PFSK-1 (cell line): ENCODE measurements around the gene KIAA1549. TPM values are rescaled to one million over a fixed set of nuclear protein-coding genes. Genes with fewer than 3 reads are reported as not detected.

Experiments used
- FOXP2 ChIP-seq: optimal IDR thresholded peaks from 2 replicates; pipeline ENCODE3; 2011; ENCODE audit warnings: borderline replicate concordance, control low read depth, inconsistent platforms; ENCODE audit not compliant: insufficient read depth; ENCODE audit errors: extremely low read length, extremely low read depth
- POLR2AphosphoS5 ChIP-seq: IDR thresholded peaks from 2 replicates; pipeline ENCODE4 v1.6.1; 2012; ENCODE audit warnings: low read depth, mild to moderate bottlenecking, control low read depth, low read length, moderate library complexity
- SIN3A ChIP-seq: IDR thresholded peaks from 2 replicates; pipeline ENCODE4 v1.6.1; 2012; ENCODE audit warnings: mild to moderate bottlenecking, low read length, moderate library complexity, borderline replicate concordance; ENCODE audit not compliant: insufficient read depth
- TAF1 ChIP-seq: IDR thresholded peaks from 2 replicates; pipeline ENCODE4 v1.6.1; 2012; ENCODE audit warnings: low read length, control low read depth, borderline replicate concordance; ENCODE audit not compliant: insufficient read depth
- polyA plus RNA-seq: library from polyadenylated mRNA; unstranded; fragments of >200 nt; gene quantifications from one replicate; pipeline ENCODE4 v1.2.1, GENCODE V29; 2012; ENCODE audit warnings: low read depth, missing spikeins; ENCODE audit not compliant: insufficient read length
- TF ChIP-seq, protein P1 (sequence below), 2 experiments: IDR thresholded peaks; 2 replicates each; pipeline versions ENCODE4 v1.6.1 to v1.8.0; 2011 to 2012; ENCODE audit warnings: low read depth in 2 of 2, low read length in 2 of 2, control low read depth in 1 of 2, inconsistent platforms in 1 of 2, mild to moderate bottlenecking in 1 of 2, moderate library complexity in 1 of 2; ENCODE audit not compliant: insufficient read depth in 1 of 2

The KIAA1549 gene
- 16.7 TPM for polyA plus RNA-seq

DNA sequence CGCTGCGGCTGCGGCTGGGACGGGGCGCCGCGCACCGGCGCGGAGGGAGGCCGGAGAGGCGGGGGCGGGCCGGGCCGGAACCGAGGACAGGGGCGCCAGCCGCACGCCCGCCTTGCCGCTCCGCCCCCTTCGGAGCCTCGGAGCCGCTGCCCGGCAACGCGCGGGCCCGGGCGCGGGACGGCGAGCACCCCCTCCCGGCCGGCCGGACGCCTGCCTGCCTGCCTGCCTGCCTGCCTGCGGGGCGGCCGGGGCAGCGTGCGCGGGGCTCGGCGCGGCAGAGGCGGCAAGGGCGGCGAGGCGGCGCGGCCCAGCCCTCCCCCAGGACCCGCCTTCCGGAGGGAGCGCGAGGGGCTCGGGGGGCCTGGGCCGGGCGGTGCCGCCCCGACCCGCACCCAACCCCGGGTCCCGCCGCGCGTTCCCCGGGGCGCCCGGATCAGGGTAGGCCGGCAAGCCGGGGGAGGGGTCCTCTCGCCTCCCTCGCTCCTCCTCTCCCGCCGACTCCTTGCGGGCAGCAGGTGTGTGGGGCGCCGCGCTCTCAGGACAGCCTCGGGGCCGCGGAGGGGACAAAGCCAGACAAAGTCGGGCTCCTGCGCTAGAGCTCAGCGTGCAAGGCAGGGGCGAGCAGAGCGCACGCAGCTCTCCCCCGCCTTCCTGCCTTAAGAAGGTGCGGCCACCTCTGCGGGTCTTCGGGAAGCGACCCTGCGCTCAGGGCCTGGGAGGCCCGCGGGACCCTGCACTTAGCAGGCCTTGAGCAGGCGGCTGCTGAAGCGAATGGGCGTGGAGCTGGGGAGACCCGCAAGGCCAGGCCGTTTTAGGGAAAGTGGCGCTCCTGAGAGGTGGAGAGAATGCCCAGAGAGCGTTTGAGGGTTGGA, at the start of gene KIAA1549:
Gene KIAA1549 (minus strand): TSS at position 58 of the 872 bp plus-strand sequence. CDS start 120 bp downstream, outside the sequence.
- no peak for TF ChIP-seq TAF1
- TF ChIP-seq SIN3A, result no peak
- TF ChIP-seq FOXP2, result peak; percentile 13
- TF ChIP-seq, protein P1, sequence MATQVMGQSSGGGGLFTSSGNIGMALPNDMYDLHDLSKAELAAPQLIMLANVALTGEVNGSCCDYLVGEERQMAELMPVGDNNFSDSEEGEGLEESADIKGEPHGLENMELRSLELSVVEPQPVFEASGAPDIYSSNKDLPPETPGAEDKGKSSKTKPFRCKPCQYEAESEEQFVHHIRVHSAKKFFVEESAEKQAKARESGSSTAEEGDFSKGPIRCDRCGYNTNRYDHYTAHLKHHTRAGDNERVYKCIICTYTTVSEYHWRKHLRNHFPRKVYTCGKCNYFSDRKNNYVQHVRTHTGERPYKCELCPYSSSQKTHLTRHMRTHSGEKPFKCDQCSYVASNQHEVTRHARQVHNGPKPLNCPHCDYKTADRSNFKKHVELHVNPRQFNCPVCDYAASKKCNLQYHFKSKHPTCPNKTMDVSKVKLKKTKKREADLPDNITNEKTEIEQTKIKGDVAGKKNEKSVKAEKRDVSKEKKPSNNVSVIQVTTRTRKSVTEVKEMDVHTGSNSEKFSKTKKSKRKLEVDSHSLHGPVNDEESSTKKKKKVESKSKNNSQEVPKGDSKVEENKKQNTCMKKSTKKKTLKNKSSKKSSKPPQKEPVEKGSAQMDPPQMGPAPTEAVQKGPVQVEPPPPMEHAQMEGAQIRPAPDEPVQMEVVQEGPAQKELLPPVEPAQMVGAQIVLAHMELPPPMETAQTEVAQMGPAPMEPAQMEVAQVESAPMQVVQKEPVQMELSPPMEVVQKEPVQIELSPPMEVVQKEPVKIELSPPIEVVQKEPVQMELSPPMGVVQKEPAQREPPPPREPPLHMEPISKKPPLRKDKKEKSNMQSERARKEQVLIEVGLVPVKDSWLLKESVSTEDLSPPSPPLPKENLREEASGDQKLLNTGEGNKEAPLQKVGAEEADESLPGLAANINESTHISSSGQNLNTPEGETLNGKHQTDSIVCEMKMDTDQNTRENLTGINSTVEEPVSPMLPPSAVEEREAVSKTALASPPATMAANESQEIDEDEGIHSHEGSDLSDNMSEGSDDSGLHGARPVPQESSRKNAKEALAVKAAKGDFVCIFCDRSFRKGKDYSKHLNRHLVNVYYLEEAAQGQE (IDR thresholded peaks at IDR 0.05; ENCODE audit: insufficient read depth in 1 of 2, low read depth in 2 of 2, low read length in 2 of 2), result no peak

DNA sequence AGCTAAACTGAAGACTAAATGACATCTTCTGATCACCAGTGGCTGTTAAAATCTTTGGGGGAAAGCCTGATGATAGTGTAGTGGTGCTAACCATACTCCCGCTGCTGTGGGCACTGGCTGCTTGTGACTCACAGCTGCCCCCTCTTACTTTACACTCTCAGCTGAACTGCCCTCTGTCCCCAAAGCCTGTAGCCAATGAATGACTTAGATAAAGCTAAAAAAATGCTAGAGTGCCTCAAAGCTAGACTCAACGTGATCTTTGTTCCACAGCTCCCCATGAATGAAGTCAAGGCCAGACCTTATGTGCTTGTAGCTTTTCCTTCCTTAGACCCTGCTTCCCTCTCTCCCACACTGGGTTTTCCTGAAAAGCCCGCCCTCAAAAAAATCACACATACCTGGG, 48.2 kb upstream of the KIAA1549 start:
- no peak for TF ChIP-seq FOXP2
- TF ChIP-seq SIN3A, result no peak
- TF ChIP-seq POLR2AphosphoS5, result no peak
- TF ChIP-seq, protein P1 (IDR thresholded peaks at IDR 0.05; ENCODE audit: insufficient read depth in 1 of 2, low read depth in 2 of 2, low read length in 2 of 2), result no peak
- TF ChIP-seq TAF1, result no peak

DNA sequence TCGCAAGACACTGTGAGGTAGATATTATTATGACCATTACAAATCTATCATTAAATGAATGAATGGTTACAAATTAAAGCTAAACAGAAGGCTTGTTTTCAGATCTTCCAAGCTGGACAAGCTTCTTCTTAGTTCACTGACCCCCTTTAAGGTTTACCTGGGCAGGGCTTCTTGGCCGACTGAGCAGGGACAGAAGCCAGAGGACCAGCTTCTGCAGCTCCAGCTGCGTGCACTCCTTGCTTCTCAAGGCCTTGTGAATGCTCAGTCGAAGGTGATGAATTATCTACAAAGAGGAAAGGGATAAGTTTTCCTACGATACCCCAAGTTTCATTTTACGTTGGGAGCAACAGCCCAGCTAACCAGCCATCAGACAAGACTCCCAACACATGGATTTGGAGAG, 45.4 kb upstream of the KIAA1549 start:
- TF ChIP-seq POLR2AphosphoS5 (no peak), FOXP2 (no peak), SIN3A (no peak), TAF1 (no peak)
- TF ChIP-seq, protein P1 (IDR thresholded peaks at IDR 0.05; ENCODE audit: insufficient read depth in 1 of 2, low read depth in 2 of 2, low read length in 2 of 2), result no peak

DNA sequence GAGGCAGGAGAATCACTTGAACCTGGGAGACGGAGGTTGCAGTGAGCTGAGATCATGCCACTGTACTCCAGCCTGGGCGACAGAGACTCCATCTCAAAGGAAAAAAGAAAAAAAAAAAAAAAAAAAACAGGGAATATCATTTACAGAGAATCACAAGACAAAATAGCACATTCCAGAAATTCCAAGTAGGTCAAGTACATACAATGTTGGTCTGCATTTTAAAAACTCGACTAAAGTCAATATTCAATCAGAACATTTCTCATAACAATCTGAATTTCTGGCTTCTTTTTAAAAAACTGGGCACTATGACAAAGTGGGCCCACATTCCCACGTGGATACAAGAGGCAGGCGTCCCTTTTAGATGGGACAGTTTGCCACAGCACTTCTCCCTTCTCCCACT, 41.9 kb upstream of the KIAA1549 start:
- TF ChIP-seq FOXP2, result no peak
- no peak for TF ChIP-seq POLR2AphosphoS5
- no peak for TF ChIP-seq SIN3A
- TF ChIP-seq, protein P1 (IDR thresholded peaks at IDR 0.05; ENCODE audit: insufficient read depth in 1 of 2, low read depth in 2 of 2, low read length in 2 of 2), result no peak
- TF ChIP-seq TAF1, result no peak
